BE2C (cell line): ENCODE data around the gene PDE6H.

Experiments used
- DNase-seq: peaks from one replicate; pipeline ENCODE4 v3.0.0-alpha.2; 2020
- H3K27me3 ChIP-seq: fragments of 250-450 bp; sonication (Bioruptor Pico); 2 replicates; pipeline ENCODE4 v1.5.1; 2020; ENCODE audit warnings: mild to moderate bottlenecking
- H3K36me3 ChIP-seq: fragments of 250-450 bp; sonication (Bioruptor Pico); 2 replicates; pipeline ENCODE4 v1.5.1; 2020; ENCODE audit warnings: mild to moderate bottlenecking
- H3K4me1 ChIP-seq: fragments of 250-450 bp; sonication (Bioruptor Pico); 2 replicates; pipeline ENCODE4 v1.5.1; 2020
- H3K4me3 ChIP-seq: 2 replicates; pipeline ENCODE4 v1.5.1; 2011; ENCODE audit warnings: low read depth, low read length
- H3K9me3 ChIP-seq: fragments of 250-450 bp; sonication (Bioruptor Pico); 2 replicates; pipeline ENCODE4 v1.5.1; 2020
- TF ChIP-seq, protein P1 (sequence below): IDR thresholded peaks from 2 replicates; pipeline ENCODE4 v1.5.1; 2012; ENCODE audit warnings: mild to moderate bottlenecking, low read depth, low read length

PDE6H gene

DNA sequence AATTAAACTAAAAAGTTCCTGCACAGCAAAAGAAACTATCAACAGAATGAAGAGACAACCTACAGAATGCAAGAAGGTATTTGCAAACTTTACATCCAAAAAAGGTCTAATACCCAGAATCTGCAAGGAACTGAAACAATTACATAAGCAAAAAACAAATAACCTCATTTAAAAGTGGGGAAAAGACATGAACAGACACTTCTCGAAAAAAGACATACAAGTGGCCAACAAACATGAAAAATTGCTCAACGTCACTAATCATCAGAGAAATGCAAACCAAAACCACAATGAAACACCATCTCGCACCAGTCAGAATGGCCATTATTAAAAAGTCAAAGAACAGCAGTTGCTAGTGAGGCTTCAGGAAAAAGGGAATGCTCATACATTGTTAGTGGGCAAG lies 15.2 kb downstream of the PDE6H start:
- Histone ChIP-seq H3K4me1 (no peaks in the 10 kb centered on the region), H3K36me3 (no peaks in the 10 kb centered on the region), H3K4me3 (no peak overlapping the region), H3K27me3 (no peaks in the 10 kb centered on the region), H3K9me3 (no peaks in the 10 kb centered on the region; the same call in 1 of the 2 replicates)
- TF ChIP-seq, protein P1, sequence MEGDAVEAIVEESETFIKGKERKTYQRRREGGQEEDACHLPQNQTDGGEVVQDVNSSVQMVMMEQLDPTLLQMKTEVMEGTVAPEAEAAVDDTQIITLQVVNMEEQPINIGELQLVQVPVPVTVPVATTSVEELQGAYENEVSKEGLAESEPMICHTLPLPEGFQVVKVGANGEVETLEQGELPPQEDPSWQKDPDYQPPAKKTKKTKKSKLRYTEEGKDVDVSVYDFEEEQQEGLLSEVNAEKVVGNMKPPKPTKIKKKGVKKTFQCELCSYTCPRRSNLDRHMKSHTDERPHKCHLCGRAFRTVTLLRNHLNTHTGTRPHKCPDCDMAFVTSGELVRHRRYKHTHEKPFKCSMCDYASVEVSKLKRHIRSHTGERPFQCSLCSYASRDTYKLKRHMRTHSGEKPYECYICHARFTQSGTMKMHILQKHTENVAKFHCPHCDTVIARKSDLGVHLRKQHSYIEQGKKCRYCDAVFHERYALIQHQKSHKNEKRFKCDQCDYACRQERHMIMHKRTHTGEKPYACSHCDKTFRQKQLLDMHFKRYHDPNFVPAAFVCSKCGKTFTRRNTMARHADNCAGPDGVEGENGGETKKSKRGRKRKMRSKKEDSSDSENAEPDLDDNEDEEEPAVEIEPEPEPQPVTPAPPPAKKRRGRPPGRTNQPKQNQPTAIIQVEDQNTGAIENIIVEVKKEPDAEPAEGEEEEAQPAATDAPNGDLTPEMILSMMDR = no peak
- DNase-seq = no peak

DNA sequence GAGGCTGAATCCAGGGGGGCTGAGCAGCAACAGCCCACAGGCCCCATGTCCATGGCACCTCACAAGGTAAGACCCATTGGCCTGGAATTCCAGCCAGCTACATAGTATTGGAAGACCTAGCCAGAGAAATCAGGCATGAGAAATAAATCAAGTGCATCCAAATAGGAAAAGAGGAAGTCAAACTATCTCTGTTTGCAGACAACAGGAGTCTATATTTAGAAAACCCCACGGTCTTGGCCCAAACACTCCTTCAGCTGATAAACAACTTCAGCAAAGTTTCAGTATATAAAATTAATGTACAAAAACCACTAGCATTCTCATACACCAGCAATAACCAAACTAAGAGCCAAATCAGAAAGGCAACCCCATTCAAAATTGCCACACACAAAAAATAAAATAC lies 16.9 kb downstream of the PDE6H start:
- Histone ChIP-seq H3K4me1 (no peaks in the 10 kb centered on the region), H3K27me3 (no peaks in the 10 kb centered on the region), H3K4me3 (no peak overlapping the region), H3K9me3 (no peaks in the 10 kb centered on the region), H3K36me3 (no peaks in the 10 kb centered on the region)
- no peak for DNase-seq
- TF ChIP-seq, protein P1 = no peak

DNA sequence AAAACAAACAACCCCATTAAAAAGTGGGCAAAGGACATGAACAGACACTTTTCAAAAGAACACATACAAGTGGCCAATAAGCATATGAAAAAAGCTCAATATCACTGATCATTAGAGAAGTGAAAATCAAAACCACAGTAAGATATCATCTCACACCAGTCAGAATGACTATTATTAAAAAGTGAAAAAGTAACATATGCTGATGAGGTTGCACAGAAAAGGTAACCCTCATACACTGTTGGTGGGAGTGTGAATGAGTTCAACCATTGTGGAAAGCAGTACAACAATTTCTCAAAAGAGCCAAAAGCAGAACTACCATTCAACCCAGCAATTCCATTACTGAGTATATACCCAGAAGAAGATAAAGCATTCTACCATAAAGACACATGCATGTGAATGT lies 18.2 kb downstream of the PDE6H start:
- H3K36me3 ChIP-seq = no peaks in the 10 kb centered on the region
- H3K9me3 ChIP-seq = no peaks in the 10 kb centered on the region
- no peaks in the 10 kb centered on the region for H3K4me1 ChIP-seq
- H3K27me3 ChIP-seq = no peaks in the 10 kb centered on the region
- TF ChIP-seq, protein P1 = no peak
- H3K4me3 ChIP-seq = no peak overlapping the region
- DNase-seq = no peak

DNA sequence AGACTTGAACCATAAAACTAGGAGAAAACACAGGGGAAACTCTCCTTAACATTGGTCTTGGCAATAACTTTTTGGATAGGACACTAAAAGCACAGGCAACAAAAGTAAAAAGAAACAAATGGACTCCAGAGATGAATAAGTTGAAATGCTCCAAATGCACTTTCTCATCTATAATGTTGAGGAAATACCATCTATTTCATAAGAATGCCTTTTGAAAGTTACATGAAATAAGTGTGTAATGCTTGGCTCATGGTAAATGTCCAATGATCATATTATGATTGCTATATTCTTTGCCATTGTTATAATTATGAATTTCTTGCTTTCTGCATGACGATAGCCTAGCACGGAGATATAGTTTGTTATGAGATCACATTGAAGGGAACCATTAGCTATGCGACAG lies 19.8 kb downstream of the PDE6H start:
- DNase-seq = no peak
- H3K4me3 ChIP-seq = no peak overlapping the region
- TF ChIP-seq, protein P1 = no peak
- H3K27me3 ChIP-seq = no peaks in the 10 kb centered on the region
- no peaks in the 10 kb centered on the region for H3K9me3 ChIP-seq
- H3K36me3 ChIP-seq = no peaks in the 10 kb centered on the region
- no peaks in the 10 kb centered on the region for H3K4me1 ChIP-seq

DNA sequence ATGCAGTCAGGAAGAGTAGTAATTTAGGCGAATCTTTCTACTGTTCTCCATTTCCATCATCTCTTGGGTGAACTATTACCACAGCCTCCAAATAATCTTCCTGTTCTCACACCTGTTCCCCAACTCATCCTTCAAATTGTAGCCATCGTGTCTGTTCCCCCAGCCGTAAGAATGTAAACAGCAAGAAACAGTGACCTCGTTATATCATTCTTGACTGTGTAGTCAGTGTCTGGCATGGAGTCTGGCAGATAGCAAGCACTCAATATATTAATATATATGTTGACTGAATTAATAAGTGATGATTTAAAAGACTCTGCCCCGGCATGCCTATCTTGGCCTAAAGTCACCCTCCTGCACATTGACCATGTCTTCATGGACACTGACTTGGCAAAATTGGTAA lies 20.3 kb downstream of the PDE6H start:
- no peaks in the 10 kb centered on the region for H3K4me1 ChIP-seq
- no peak for DNase-seq
- TF ChIP-seq, protein P1 = no peak
- no peaks in the 10 kb centered on the region for H3K9me3 ChIP-seq
- no peaks in the 10 kb centered on the region for H3K36me3 ChIP-seq
- no peaks in the 10 kb centered on the region for H3K27me3 ChIP-seq
- H3K4me3 ChIP-seq = no peak overlapping the region

DNA sequence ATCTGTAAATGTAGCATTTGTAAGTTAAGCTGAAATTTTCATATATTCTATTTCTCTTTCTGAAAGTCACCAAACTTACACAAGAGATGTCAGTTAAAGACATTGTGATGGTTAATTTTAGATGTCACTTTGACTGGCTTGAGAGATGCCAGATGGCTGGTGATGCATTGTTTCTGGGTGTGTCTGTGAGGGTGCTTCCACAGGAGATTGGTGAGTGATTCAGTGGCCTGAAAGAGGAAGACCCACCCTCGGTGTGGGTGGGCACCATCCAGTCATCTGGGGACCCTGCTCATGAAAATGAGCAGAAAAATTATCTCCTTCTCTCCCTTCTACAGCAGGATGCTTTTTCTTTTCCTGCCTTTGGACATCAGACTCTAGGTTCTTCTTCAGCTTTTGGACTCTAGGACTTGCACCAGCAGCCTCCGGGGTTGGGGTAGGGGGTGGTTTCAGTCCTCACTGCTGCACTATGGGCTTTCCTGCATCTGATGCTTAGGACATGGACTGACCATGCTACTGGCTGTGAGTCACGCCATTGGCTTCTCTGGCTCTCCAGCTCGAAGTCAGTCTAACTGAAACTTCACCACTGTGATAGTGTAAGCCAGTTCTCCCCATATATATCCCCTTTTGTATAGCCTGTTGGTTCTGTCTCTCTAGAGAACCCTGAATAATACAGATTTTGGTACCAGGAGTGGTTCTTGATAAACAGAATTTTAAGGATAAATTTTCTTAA lies 20.9 kb downstream of the PDE6H start:
- no peaks in the 10 kb centered on the region for H3K27me3 ChIP-seq
- H3K4me3 ChIP-seq = no peak overlapping the region
- no peaks in the 10 kb centered on the region for H3K9me3 ChIP-seq
- TF ChIP-seq, protein P1 = no peak
- H3K36me3 ChIP-seq = no peaks in the 10 kb centered on the region
- no peaks in the 10 kb centered on the region for H3K4me1 ChIP-seq
- DNase-seq = peak; percentile 33
